Measurements from ENCODE around the gene CCZ1B. TPM values are rescaled to one million over a fixed set of nuclear protein-coding genes. Genes with fewer than 3 reads are reported as not detected.
"Not testable (repeated sequence)": the region's sequence is repeated elsewhere in the genome, so short reads cannot be mapped to it uniquely, and the experiment has no call there.

Gene CCZ1B
- total and polyA plus RNA-seq, 3 donors from 2014 or later = 36.0 to 58.7 (median 51.2) TPM

DNA sequence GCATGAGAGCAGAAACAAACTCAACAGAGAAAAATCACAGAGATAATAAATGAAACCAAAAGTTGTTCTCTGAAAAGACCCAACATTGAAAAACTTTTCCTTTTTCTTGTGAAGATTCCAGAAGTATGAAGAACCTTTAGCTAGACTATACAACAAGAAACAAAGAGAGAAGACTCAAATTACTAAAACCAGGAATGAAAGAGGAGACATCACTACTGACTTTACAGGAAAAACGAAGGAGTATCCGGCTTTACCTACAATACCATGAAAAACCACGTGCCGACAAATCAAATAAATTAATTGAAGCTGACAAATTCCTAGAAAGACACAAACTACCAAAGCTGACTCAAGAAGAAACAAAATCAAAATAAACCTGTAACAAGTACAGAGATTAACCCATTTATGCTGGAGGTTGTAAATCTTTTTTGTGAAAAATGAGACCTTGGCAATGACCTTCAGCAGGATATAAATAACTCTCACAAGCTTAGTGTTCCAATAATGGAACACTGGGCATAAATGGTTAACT is 18.6 kb downstream of the CCZ1B start:
- intact Hi-C loops (cut with DNase I; ENCODE audit: low total_unique reads); H3K9me3 ChIP-seq; H3K4me1 ChIP-seq; H3K36me3 ChIP-seq (ENCODE audit: low read depth, missing control alignments); DNase-seq; H3K4me3 ChIP-seq; H3K27me3 ChIP-seq; H3K27ac ChIP-seq: not testable (repeated sequence)
- WGBS, 2 donors = 90 to 94% methylated on average over 2 of the region's 4 CpGs

DNA sequence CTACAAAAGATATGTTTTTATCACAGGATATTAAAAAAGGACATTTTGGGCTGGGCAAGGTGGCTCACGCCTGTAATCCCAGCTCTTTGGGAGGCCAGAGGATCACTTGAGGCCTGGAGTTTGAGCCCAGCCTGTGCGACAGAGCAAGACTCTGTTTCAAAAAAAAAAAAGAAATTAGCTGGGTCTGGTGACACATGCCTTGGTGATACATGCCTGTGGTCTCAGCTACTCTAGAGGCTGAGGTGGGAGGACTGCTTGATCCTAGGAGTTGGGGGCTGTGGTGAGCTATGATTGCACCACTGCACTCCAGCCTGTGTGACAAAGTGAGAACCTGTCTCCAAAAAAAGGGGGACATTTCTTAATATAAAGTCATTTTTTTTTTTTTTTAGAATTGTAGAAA is 25.7 kb downstream of the CCZ1B start:
- H3K36me3 ChIP-seq (ENCODE audit: low read depth, missing control alignments); H3K27ac ChIP-seq; intact Hi-C loops (cut with DNase I; ENCODE audit: low total_unique reads); H3K4me3 ChIP-seq; H3K9me3 ChIP-seq; H3K4me1 ChIP-seq; H3K27me3 ChIP-seq; DNase-seq: not testable (repeated sequence)
- 100% methylated on average over 1 to 2 of the region's 2 CpGs for WGBS, 2 donors

DNA sequence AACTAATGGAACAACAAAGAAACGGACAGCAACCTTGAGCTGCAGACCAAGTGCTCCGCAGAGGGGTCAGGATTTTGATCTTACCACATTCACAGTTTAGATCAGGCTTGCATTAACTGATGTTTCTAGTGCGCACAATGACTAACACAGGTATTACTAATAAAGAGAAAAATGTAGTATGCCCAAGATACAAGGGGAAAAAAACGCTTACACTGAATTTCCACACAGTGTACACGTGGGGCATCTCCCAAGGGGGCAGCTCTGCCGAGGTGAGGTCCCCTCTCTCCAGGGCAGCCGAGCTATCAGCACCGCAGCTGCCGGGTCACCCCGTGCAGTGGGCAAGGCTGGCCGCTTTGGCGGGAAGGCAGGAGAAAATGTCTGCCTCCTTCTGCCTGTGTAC is 26.2 kb downstream of the CCZ1B start:
- H3K27ac ChIP-seq; H3K27me3 ChIP-seq; H3K36me3 ChIP-seq (ENCODE audit: low read depth, missing control alignments); DNase-seq; intact Hi-C loops (cut with DNase I; ENCODE audit: low total_unique reads); H3K4me1 ChIP-seq; H3K4me3 ChIP-seq; H3K9me3 ChIP-seq: not testable (repeated sequence)
- WGBS, 2 donors = no CpG with 5 or more reads among the region's 12 CpGs

DNA sequence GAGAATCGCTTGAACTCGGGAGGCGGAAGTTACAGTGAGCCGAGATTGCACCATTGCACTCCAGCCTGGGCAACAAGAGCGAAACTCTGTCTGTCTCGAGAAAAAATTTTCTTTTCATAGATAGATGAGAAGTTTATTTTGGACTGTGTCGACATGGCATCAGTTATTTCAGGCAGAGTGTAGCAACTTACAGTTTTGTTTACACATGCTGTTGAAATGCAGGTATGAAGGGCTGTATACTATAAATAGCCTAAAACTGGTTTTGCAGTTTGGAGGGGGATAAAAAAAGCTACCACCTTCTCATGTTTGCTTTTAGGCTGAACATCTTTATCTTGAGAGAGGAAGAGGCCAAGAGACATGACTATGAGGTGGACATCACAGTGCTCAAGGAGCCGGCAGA is 28.0 kb downstream of the CCZ1B start:
- intact Hi-C loops (cut with DNase I; ENCODE audit: low total_unique reads); DNase-seq; H3K4me1 ChIP-seq; H3K4me3 ChIP-seq; H3K27me3 ChIP-seq; H3K27ac ChIP-seq; H3K9me3 ChIP-seq; H3K36me3 ChIP-seq (ENCODE audit: low read depth, missing control alignments): not testable (repeated sequence)
- WGBS, 2 donors = no CpG with 5 or more reads among the region's 8 CpGs

DNA sequence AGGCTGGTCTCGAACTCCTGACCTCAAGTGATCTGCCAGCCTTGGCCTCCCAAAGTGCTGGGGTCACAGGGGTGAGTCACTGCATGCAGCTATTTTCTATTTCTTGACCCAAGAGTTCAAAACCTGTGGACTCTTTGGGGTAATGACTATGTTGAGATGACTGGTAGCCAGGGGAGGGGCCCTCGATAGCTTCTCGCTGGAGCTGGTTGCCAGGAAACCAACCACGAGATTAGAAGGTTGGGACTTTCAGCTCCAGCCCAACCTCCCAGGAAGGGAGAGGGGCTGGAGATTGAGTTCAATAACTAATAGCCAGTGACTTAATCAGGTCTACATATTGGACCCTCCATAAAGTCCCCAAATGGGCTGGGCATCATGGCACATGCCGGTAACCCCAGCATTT is 28.9 kb downstream of the CCZ1B start:
- H3K9me3 ChIP-seq; H3K36me3 ChIP-seq (ENCODE audit: low read depth, missing control alignments); H3K4me3 ChIP-seq; H3K27ac ChIP-seq; intact Hi-C loops (cut with DNase I; ENCODE audit: low total_unique reads); H3K27me3 ChIP-seq; DNase-seq; H3K4me1 ChIP-seq: not testable (repeated sequence)
- 75 to 79% methylated on average over 5 of the region's 5 CpGs for WGBS, 2 donors

DNA sequence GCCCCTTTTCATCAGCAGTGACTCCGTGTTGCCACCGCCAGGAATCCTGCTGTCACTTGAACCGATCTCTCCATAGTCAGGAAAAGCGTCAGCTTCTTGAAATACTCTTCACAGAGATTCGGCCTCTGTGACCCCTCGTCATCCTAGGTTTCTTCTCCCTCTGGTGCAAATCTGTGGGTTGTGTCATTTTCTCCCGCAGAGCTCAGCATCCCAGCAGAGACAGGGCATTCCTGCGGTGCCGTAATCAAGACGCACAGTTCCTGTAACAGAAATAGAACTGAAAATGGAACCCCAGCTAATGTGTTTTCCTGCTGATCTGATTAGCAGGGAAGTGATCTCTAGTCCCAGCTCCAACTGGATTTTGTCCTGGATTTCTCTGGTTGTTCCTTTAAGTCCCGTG is 31.8 kb downstream of the CCZ1B start:
- intact Hi-C loops (cut with DNase I; ENCODE audit: low total_unique reads); DNase-seq; H3K36me3 ChIP-seq (ENCODE audit: low read depth, missing control alignments); H3K4me3 ChIP-seq; H3K9me3 ChIP-seq; H3K27ac ChIP-seq; H3K27me3 ChIP-seq; H3K4me1 ChIP-seq: not testable (repeated sequence)
- WGBS, 2 donors = 100% methylated on average over 3 to 4 of the region's 11 CpGs

DNA sequence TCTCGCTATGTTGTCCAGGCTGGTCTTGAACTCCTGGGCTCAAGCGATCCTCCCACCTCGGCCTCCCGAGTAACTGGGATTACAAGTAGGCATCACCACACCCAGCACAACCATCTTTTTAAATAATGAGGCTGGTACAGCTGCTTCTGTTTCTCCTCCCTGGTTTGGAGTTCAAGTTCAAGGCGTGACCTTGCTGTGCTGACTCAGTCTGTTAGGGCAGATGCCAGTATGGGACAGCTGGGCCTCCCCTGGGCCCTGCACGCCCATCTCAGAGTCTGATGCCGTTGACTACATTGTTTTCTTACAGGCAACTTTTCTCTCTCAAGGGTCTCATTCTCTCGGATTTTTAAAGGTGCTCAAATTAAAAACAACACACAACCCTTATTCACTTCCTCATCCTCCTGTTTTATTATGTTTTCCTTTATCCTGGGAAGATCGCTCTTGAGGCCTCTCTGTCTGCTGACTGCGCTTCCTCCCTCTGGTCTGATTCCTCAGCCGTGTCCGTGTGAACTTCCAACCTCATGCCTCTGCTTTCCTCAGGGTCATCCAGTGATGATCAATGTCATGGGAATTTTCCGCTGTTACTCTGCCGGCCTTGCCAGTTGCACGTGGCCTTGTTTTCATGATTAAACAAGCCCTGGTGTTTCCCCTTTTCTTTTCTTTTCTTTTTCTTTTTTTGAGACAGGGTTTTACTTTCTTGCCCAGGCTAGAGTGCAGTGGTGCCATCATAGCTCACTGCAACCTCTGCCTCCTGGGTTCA is 33.8 kb downstream of the CCZ1B start:
- intact Hi-C loops (cut with DNase I; ENCODE audit: low total_unique reads); H3K9me3 ChIP-seq; H3K4me1 ChIP-seq; H3K27me3 ChIP-seq; H3K27ac ChIP-seq; H3K4me3 ChIP-seq; H3K36me3 ChIP-seq (ENCODE audit: low read depth, missing control alignments): not testable (repeated sequence)
- DNase-seq = peak; percentile 44
- 28 to 80% methylated on average over 3 to 4 of the region's 15 CpGs for WGBS, 2 donors

DNA sequence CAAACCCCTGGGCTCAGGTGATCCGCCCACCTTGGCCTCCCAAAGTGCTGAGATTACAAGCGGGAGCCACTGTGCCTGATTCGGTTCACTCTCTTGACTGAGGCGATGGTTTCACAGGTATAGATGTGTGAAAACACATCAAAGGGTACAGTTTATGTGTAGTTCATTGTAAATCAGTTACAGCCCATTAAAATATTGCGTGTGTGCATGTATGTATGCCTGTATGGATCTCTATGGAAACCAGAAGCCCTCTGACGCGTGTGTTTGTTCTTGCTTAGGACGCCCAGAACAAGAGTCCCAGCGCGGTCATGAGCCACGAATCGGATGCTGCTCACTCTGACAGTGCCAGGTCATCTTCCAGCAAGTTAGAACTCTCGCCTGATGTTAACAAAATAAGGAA is 36.7 kb downstream of the CCZ1B start:
- H3K27me3 ChIP-seq; H3K4me3 ChIP-seq; intact Hi-C loops (cut with DNase I; ENCODE audit: low total_unique reads); DNase-seq; H3K9me3 ChIP-seq; H3K36me3 ChIP-seq (ENCODE audit: low read depth, missing control alignments); H3K27ac ChIP-seq; H3K4me1 ChIP-seq: not testable (repeated sequence)
- no CpG with 5 or more reads among the region's 13 CpGs for WGBS, 2 donors

DNA sequence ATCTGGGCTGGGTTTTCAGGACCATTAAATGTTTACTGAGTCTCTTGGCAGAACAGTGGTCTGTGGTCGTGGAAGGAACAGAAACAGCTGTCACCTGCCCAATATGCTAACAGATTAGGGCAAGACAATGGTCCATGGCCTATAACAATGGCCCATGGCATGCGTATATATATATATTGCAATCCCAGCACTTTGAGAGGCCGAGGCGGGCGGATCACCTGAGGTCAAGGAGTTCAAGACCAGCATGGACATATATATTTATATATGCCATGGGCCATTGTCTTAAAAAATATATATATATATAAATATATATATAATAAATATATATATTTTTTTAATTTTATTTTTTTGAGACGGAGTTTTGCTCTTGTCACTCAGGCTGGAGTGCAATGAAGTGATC is 44.5 kb downstream of the CCZ1B start:
- intact Hi-C loops (cut with DNase I; ENCODE audit: low total_unique reads); DNase-seq; H3K27ac ChIP-seq; H3K4me3 ChIP-seq; H3K27me3 ChIP-seq; H3K4me1 ChIP-seq; H3K9me3 ChIP-seq; H3K36me3 ChIP-seq (ENCODE audit: low read depth, missing control alignments): not testable (repeated sequence)
- WGBS, 2 donors = 87% methylated on average over 6 of the region's 6 CpGs; no CpG with 5 or more reads in 1 of the 2 donors

DNA sequence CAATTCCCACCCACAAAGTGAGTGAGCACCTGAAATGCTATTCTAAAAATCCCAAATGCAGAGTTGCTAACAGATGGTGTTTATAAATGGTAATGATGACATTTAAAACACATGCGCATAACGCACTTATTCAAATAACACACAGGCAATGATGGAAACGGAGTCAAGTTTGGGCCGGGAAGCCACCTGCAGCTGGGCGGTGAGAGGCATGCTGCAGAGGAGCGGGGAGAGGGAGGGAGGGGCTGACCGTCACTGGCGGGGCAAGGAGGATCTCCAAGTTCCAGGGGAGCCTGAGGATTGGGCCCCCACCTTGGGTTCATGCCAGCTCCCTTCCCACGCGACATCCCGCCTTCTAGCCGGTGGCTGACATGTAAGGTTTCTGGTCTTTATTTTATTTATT is 64.9 kb downstream of the CCZ1B start:
- H3K4me1 ChIP-seq; intact Hi-C loops (cut with DNase I; ENCODE audit: low total_unique reads); H3K27me3 ChIP-seq; H3K9me3 ChIP-seq; H3K27ac ChIP-seq; H3K4me3 ChIP-seq; DNase-seq; H3K36me3 ChIP-seq (ENCODE audit: low read depth, missing control alignments): not testable (repeated sequence)
- 75 to 77% methylated on average over 2 to 4 of the region's 12 CpGs for WGBS, 2 donors

DNA sequence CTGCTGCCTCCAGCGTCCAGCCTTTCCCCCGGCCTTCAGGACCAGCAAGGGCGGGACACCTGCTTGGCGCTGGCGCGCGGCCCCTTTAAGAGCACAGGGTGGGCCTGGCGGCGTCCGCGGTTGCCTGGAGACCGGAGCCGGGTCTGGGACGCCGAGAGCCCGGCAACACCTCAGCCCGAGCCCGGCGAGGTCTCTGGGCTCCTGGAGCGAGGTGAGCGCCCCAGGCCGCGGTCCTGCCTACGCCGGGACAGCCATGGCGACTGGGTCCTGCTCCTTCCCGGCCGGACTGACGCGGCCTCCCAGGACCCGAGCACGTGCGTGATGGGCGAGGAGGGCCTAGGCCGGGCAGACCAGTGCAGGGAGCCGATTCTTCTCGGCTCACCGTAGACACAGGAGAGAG is 72.1 kb downstream of the CCZ1B start, which contains the start of gene RSPH10B2:
Gene RSPH10B2, plus strand, starts transcription at position 140 of the 400 bp plus-strand sequence. CDS start 3,575 bp downstream, outside the sequence.
- DNase-seq; intact Hi-C loops (cut with DNase I; ENCODE audit: low total_unique reads): not testable (repeated sequence)

DNA sequence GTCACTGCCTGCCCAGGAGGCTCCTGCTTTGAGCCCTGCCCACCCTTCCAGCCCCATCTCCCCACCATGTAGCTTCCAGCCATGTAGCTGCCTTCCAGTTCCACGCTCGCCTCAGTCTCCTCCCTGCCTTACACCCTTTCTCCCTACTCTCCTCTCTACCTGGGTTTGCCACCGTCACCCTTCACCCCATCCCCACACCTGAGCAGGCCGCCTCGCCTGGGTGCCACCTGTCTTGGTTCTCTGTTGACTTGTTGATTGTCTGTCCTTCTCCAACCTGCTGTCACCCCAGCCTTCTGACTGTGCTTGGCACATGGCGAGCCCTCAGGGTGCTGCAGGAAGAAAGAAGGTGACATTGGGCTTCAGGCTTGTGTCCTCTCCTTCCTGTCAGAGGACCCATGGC is 75.9 kb downstream of the CCZ1B start:
- 99 to 100% methylated on average over 5 to 6 of the region's 6 CpGs for WGBS, 2 donors
- DNase-seq; H3K4me3 ChIP-seq; H3K27ac ChIP-seq; H3K9me3 ChIP-seq; intact Hi-C loops (cut with DNase I; ENCODE audit: low total_unique reads); H3K27me3 ChIP-seq; H3K4me1 ChIP-seq; H3K36me3 ChIP-seq (ENCODE audit: low read depth, missing control alignments): not testable (repeated sequence)

More for the DNA sequence above, 72.1 kb downstream of the CCZ1B start, which contains the start of gene RSPH10B2:
- H3K4me1 ChIP-seq; H3K27ac ChIP-seq; H3K27me3 ChIP-seq; H3K36me3 ChIP-seq (ENCODE audit: low read depth, missing control alignments); H3K9me3 ChIP-seq: not testable (repeated sequence)
- peak within 1 kb of the TSS in 1 of 2 donors; percentile 26 for H3K4me3 ChIP-seq
- 18% methylated on average over 13 of the region's 38 CpGs; no CpG with 5 or more reads in 1 of the 2 donors for WGBS, 2 donors

All from testis (tissue), 3 donors.